Gastrocnemius medialis (tissue), 4 donors: ENCODE measurements around the gene ZFP3. TPM values are rescaled to one million over a fixed set of nuclear protein-coding genes. Genes with fewer than 3 reads are reported as not detected.

Experiments
- ATAC-seq, 2 donors: fragments of 150-250 bp; one replicate each; pipeline ENCODE4 v1.9.1; 2016
- DNase-seq, 2 donors: peaks; one replicate each; pipeline ENCODE4 v3.0.0-alpha.2; 2019
- H3K27ac ChIP-seq, 4 donors: fragments of 200-600 bp; sonication (generic); 1 replicate in 1 of 4; 2 replicates in 3 of 4; pipeline ENCODE4 v1.5.1; 2016 to 2018; ENCODE audit warnings: mild to moderate bottlenecking in 2 of 4, moderate library complexity in 1 of 4
- H3K27me3 ChIP-seq, 3 donors: fragments of 200-600 bp; sonication (generic) in 2 of 3; 1 replicate in 1 of 3; 2 replicates in 2 of 3; pipeline versions ENCODE4 v1.5.1 to v1.6.0; 2016 to 2019; ENCODE audit warnings: mild to moderate bottlenecking in 1 of 3, moderate library complexity in 1 of 3
- H3K36me3 ChIP-seq, 2 donors: fragments of 200-600 bp; sonication (generic) in 1 of 2; one replicate each; pipeline ENCODE4 v1.5.1; 2017 to 2018
- H3K4me1 ChIP-seq, 2 donors: fragments of 200-600 bp; sonication (generic) in 1 of 2; one replicate each; pipeline ENCODE4 v1.5.1; 2016 to 2017; ENCODE audit warnings: mild to moderate bottlenecking in 2 of 2
- H3K4me3 ChIP-seq, 4 donors: fragments of 200-600 bp; sonication (generic) in 3 of 4; 1 replicate in 1 of 4; 2 replicates in 3 of 4; pipeline ENCODE4 v1.5.1; 2016 to 2019; ENCODE audit warnings: mild to moderate bottlenecking in 2 of 4
- H3K9me3 ChIP-seq, 3 donors: fragments of 200-600 bp; sonication (generic) in 2 of 3; 1 replicate in 1 of 3; 2 replicates in 2 of 3; pipeline ENCODE4 v1.5.1; 2016 to 2019
- CTCF ChIP-seq, 5 experiments: fragments of 450-650 bp in 3 of 5; fragments of 200-600 bp in 2 of 5; sonication (generic) in 2 of 5; IDR thresholded peaks in 4 of 5; conservative IDR thresholded peaks in 1 of 5; 1 replicate in 4 of 5; 2 replicates in 1 of 5; pipeline ENCODE4 v1.5.1; 2016 to 2019; ENCODE audit warnings: antibody characterized with exemption in 5 of 5, mild to moderate bottlenecking in 3 of 5, moderate library complexity in 3 of 5
- POLR2A ChIP-seq, 2 donors: fragments of 450-650 bp; IDR thresholded peaks; one replicate each; pipeline ENCODE4 v1.6.1; 2017; ENCODE audit warnings: antibody characterized with exemption in 2 of 2, mild to moderate bottlenecking in 2 of 2, moderate library complexity in 2 of 2
- in situ Hi-C, 4 donors: fragments of 200-750 bp; cut with MboI; loops; one replicate each; pipeline versions ENCODE4 v1.15.0 to v1.8.0; 2017; ENCODE audit warnings: low sequenced_read_pairs in 4 of 4
- intact Hi-C: fragments of 100-400 bp; cut with DNase I; formaldehyde crosslinking; loops from one replicate; pipeline ENCODE4 v1.15.1; 2023; ENCODE audit warnings: low total_unique reads
- total RNA-seq, 4 donors: library from RNA; depleted of rRNA; stranded (reverse); fragments of >200 nt; gene quantifications; one replicate each; pipeline versions ENCODE4 v1.1.0 to v1.2.3, GENCODE V29; 2016

The ZFP3 gene
- total RNA-seq, 4 donors from 2014 or later: 6.1 to 11.4 (median 7.6) TPM

- H3K27ac ChIP-seq: no peak overlapping the region
- H3K9me3 ChIP-seq: peaks cover 0 to 15% (median 0%) of the 10 kb centered on the region in 3 donors
- H3K4me1 ChIP-seq: peaks cover 17 to 19% of the 10 kb centered on the region in 2 donors
- H3K27me3 ChIP-seq: no peaks in the 10 kb centered on the region
- peaks cover 0 to 36% of the 10 kb centered on the region in 2 donors for H3K36me3 ChIP-seq
- ATAC-seq (no peak), DNase-seq (no peak)
- intact Hi-C loops: no loop called here
- TF ChIP-seq CTCF (IDR thresholded peaks at IDR 0.05 in 4 of 5, conservative IDR thresholded peaks at IDR 0.05 in 1 of 5) (no peak), POLR2A (IDR thresholded peaks at IDR 0.05) (no peak)
- in situ Hi-C loops: no loop called here
- no peak overlapping the region for H3K4me3 ChIP-seq
Measured at GRCh38 chr17:5080591-5080990, 2.3 kb downstream of the ZFP3 start.

GRCh38 chr17:5092218-5093010, 14.1 kb downstream of the ZFP3 start:
- Histone ChIP-seq H3K27me3 (no peaks in the 10 kb centered on the region), H3K27ac (no peak overlapping the region), H3K4me1 (peaks cover 0 to 3% of the 10 kb centered on the region in 2 donors), H3K4me3 (peak overlapping the region in 1 of 4 donors; percentile 12), H3K9me3 (peaks cover 13 to 87% (median 62%) of the 10 kb centered on the region in 3 donors), H3K36me3 (peaks cover 29 to 69% of the 10 kb centered on the region in 2 donors)
- DNase-seq (no peak), ATAC-seq (no peak)
- in situ Hi-C loops (no loop called here), intact Hi-C loops (no loop called here)
- TF ChIP-seq CTCF (IDR thresholded peaks at IDR 0.05 in 4 of 5, conservative IDR thresholded peaks at IDR 0.05 in 1 of 5) (no peak), POLR2A (IDR thresholded peaks at IDR 0.05) (no peak)

- no peak for TF ChIP-seq CTCF (IDR thresholded peaks at IDR 0.05 in 4 of 5, conservative IDR thresholded peaks at IDR 0.05 in 1 of 5)
- TF ChIP-seq POLR2A (IDR thresholded peaks at IDR 0.05): no peak
- Histone ChIP-seq H3K27me3 (no peaks in the 10 kb centered on the region), H3K4me1 (peaks cover 0 to 3% of the 10 kb centered on the region in 2 donors), H3K4me3 (peak overlapping the region; percentile 45 to 51 (median 46)), H3K36me3 (peaks cover 6 to 26% of the 10 kb centered on the region in 2 donors), H3K9me3 (peaks cover 13 to 55% (median 35%) of the 10 kb centered on the region in 3 donors), H3K27ac (peak overlapping the region in 2 of 4 donors; percentile 29 to 35)
- DNase-seq (no peak), ATAC-seq (no peak)
- intact Hi-C loops (no loop called here), in situ Hi-C loops (no loop called here)
Measured at GRCh38 chr17:5096731-5097100, 18.4 kb downstream of the ZFP3 start.

GRCh38 chr17:5097101-5097834, 19.0 kb downstream of the ZFP3 start:
- Histone ChIP-seq H3K9me3 (peaks cover 11 to 50% (median 32%) of the 10 kb centered on the region in 3 donors), H3K36me3 (peaks cover under 1 to 20% of the 10 kb centered on the region in 2 donors), H3K27ac (peak overlapping the region in 2 of 4 donors; percentile 29 to 35), H3K27me3 (no peaks in the 10 kb centered on the region), H3K4me1 (peaks cover 0 to 3% of the 10 kb centered on the region in 2 donors), H3K4me3 (peak overlapping the region; percentile 45 to 51 (median 46))
- TF ChIP-seq POLR2A (IDR thresholded peaks at IDR 0.05): no peak
- no peak for TF ChIP-seq CTCF (IDR thresholded peaks at IDR 0.05 in 4 of 5, conservative IDR thresholded peaks at IDR 0.05 in 1 of 5)
- DNase-seq (no peak), ATAC-seq (peak in 1 of 2 donors; percentile 20)
- in situ Hi-C loops: no loop called here
- intact Hi-C loops: no loop called here
